SJCRH30 (cell line): Measurements from ENCODE around the gene ZNF501. TPM values are rescaled to one million over a fixed set of nuclear protein-coding genes. Genes with fewer than 3 reads are reported as not detected.

Source experiments
- DNase-seq, 2 experiments: peaks; one replicate each; pipeline ENCODE4 v3.0.0-alpha.2; 2015 to 2020
- H3K27ac ChIP-seq: fragments of 250-450 bp; sonication (Bioruptor Pico); 2 replicates; pipeline ENCODE4 v1.5.1; 2020; ENCODE audit warnings: mild to moderate bottlenecking, moderate library complexity
- H3K27me3 ChIP-seq: fragments of 250-450 bp; sonication (Bioruptor Pico); 2 replicates; pipeline ENCODE4 v1.5.1; 2020; ENCODE audit warnings: mild to moderate bottlenecking, moderate library complexity
- H3K36me3 ChIP-seq: fragments of 250-450 bp; sonication (Bioruptor Pico); 2 replicates; pipeline ENCODE4 v1.5.1; 2020; ENCODE audit warnings: mild to moderate bottlenecking, moderate library complexity
- H3K4me1 ChIP-seq: fragments of 250-450 bp; sonication (Bioruptor Pico); 2 replicates; pipeline ENCODE4 v1.5.1; 2020; ENCODE audit warnings: mild to moderate bottlenecking, moderate library complexity
- H3K4me3 ChIP-seq: fragments of 250-450 bp; sonication (Bioruptor Pico); 2 replicates; pipeline ENCODE4 v1.5.1; 2020; ENCODE audit warnings: mild to moderate bottlenecking, moderate library complexity
- H3K9me3 ChIP-seq: fragments of 250-450 bp; sonication (Bioruptor Pico); replicated peaks from 2 replicates; pipeline ENCODE4 v1.5.1; 2020; ENCODE audit warnings: mild to moderate bottlenecking, moderate library complexity
- total RNA-seq: library from RNA; depleted of rRNA; stranded (reverse); fragments of >200 nt; shearing (Covaris generic); gene quantifications from 2 replicates; pipeline ENCODE4 v1.2.3, GENCODE V29; 2014; rRNA removed

Gene ZNF501
- total RNA-seq, 1 experiment from 2014 or later, result 1.8 TPM

GRCh38 chr3:44764248-44764647 lies 34.8 kb downstream of the ZNF501 start:
- Histone ChIP-seq H3K27ac (no peak overlapping the region), H3K4me3 (no peak overlapping the region), H3K9me3 (peaks cover 26% of the 10 kb centered on the region), H3K36me3 (peaks cover 50% of the 10 kb centered on the region), H3K27me3 (no peaks in the 10 kb centered on the region), H3K4me1 (no peaks in the 10 kb centered on the region)
- no peak for DNase-seq

GRCh38 chr3:44771424-44772098 lies 42.1 kb downstream of the ZNF501 start:
- H3K27ac ChIP-seq, result no peak overlapping the region
- H3K36me3 ChIP-seq, result peaks cover 74% of the 10 kb centered on the region
- no peak for DNase-seq
- peaks cover 28% of the 10 kb centered on the region for H3K9me3 ChIP-seq
- H3K4me3 ChIP-seq, result no peak overlapping the region
- H3K4me1 ChIP-seq, result no peaks in the 10 kb centered on the region
- H3K27me3 ChIP-seq, result no peaks in the 10 kb centered on the region

GRCh38 chr3:44772099-44772442 lies 42.6 kb downstream of the ZNF501 start:
- peaks cover 76% of the 10 kb centered on the region for H3K36me3 ChIP-seq

DNA sequence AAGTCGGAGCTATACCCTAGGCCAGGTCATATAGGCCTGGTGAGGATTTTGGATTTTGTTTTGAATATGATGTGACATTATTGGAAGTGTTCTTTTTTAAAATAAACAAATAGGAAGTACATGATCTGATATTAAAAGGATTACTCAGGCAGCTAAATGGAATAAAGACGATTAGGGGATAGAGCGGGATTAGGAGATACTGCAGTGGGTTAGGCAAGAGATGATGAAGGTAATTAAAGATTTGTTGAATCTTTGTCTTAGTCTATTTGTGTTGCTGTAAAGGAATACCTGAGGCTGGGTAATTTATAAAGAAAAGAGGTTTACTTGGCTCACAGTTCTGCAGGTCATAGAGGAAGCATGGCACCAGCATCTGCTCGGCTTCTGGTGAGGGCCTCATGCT lies 53.5 kb downstream of the ZNF501 start:
- H3K27me3 ChIP-seq, result no peaks in the 10 kb centered on the region
- DNase-seq, result no peak
- no peak overlapping the region for H3K4me3 ChIP-seq
- peaks cover 86% of the 10 kb centered on the region for H3K36me3 ChIP-seq
- no peak overlapping the region for H3K27ac ChIP-seq
- H3K4me1 ChIP-seq, result no peaks in the 10 kb centered on the region
- H3K9me3 ChIP-seq, result no peaks in the 10 kb centered on the region

More at GRCh38 chr3:44772099-44772442, 42.6 kb downstream of the ZNF501 start:
- Histone ChIP-seq H3K4me1 (no peaks in the 10 kb centered on the region), H3K27ac (no peak overlapping the region), H3K9me3 (peaks cover 26% of the 10 kb centered on the region), H3K27me3 (no peaks in the 10 kb centered on the region), H3K4me3 (no peak overlapping the region)
- no peak for DNase-seq

Other genes starting within 250 kb of the ZNF501 start
- gene ZKSCAN7, start 174.4 kb upstream of the ZNF501 start, total RNA-seq, result 6.2 and 6.6 TPM in 2 replicates
- gene ZNF660, start 144.7 kb upstream of the ZNF501 start, total RNA-seq, result 6.5 and 8.3 TPM in 2 replicates
- 16.8 and 22.5 TPM in 2 replicates for gene ZNF197, start 104.6 kb upstream of the ZNF501 start, total RNA-seq
- gene ZNF35, start 80.9 kb upstream of the ZNF501 start, total RNA-seq, result 17.0 and 18.7 TPM in 2 replicates
- gene ZNF502, start 17.0 kb upstream of the ZNF501 start, total RNA-seq, result 1.0 and 1.2 TPM in 2 replicates
- gene KIAA1143, start 32.0 kb downstream of the ZNF501 start, total RNA-seq, result 28.5 and 30.8 TPM in 2 replicates
- 41.9 and 46.9 TPM in 2 replicates for gene KIF15, start 32.2 kb downstream of the ZNF501 start, total RNA-seq
- 1.6 TPM in 2 replicates for gene TMEM42, start 132.3 kb downstream of the ZNF501 start, total RNA-seq
- gene TGM4, start 145.0 kb downstream of the ZNF501 start, total RNA-seq, result not detected in 2 replicates
- gene ZDHHC3, start 246.5 kb downstream of the ZNF501 start, total RNA-seq, result 51.4 and 55.6 TPM in 2 replicates
- 41.8 and 49.2 TPM in 2 replicates for gene EXOSC7, start 246.6 kb downstream of the ZNF501 start, total RNA-seq